HUES48 (cell line): Measurements from ENCODE around the gene ITPR3.

ENCODE experiments used
- H3K27ac ChIP-seq: one replicate; pipeline ENCODE4 v1.7.0; 2013; ENCODE audit warnings: low read depth, low read length, inconsistent platforms
- H3K27me3 ChIP-seq: 2 replicates; pipeline ENCODE4 v1.6.1; 2013; ENCODE audit warnings: mild to moderate bottlenecking, low read length; ENCODE audit not compliant: control insufficient read depth, insufficient read depth
- H3K36me3 ChIP-seq: 2 replicates; pipeline ENCODE4 v1.6.1; 2013; ENCODE audit warnings: low read length; ENCODE audit not compliant: control insufficient read depth, insufficient read depth
- H3K4me1 ChIP-seq: 2 replicates; pipeline ENCODE4 v1.6.1; 2013; ENCODE audit warnings: mild to moderate bottlenecking, low read length; ENCODE audit not compliant: control insufficient read depth, insufficient read depth
- H3K4me3 ChIP-seq: 2 replicates; pipeline ENCODE4 v1.5.1; 2013; ENCODE audit warnings: mild to moderate bottlenecking, low read depth, low read length
- H3K9ac ChIP-seq: 2 replicates; pipeline ENCODE4 v1.6.1; 2013; ENCODE audit warnings: mild to moderate bottlenecking, low read depth, low read length, moderate library complexity
- H3K9me3 ChIP-seq: 2 replicates; pipeline ENCODE4 v1.6.1; 2013; ENCODE audit warnings: low read length; ENCODE audit not compliant: control insufficient read depth, insufficient read depth

The ITPR3 gene

DNA sequence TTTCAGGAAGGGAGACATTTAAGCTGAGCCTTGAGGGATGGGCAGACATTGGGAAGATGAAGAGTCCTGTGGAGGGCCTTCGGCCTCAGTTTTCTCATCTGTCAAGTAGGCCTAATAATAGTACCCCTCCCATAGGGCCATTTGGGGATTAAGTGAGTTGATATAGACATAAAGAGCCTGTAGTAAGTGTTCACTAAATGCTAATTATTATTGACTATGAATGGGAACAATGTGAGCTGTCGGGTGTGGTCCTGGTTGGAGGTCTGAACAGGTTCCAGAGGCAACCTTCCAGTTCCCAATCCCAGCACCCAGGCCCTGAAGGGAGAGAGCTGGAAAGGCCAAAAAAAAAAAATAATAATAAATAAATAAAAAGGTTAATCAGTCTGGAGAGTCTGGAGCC lies 14.5 kb upstream of the ITPR3 start:
- Histone ChIP-seq H3K9ac (no peak overlapping the region), H3K4me3 (no peak overlapping the region), H3K27me3 (no peaks in the 10 kb centered on the region), H3K4me1 (peaks cover 33% of the 10 kb centered on the region), H3K27ac (no peak overlapping the region), H3K36me3 (no peaks in the 10 kb centered on the region), H3K9me3 (no peaks in the 10 kb centered on the region; the same call in 1 of the 2 replicates)

DNA sequence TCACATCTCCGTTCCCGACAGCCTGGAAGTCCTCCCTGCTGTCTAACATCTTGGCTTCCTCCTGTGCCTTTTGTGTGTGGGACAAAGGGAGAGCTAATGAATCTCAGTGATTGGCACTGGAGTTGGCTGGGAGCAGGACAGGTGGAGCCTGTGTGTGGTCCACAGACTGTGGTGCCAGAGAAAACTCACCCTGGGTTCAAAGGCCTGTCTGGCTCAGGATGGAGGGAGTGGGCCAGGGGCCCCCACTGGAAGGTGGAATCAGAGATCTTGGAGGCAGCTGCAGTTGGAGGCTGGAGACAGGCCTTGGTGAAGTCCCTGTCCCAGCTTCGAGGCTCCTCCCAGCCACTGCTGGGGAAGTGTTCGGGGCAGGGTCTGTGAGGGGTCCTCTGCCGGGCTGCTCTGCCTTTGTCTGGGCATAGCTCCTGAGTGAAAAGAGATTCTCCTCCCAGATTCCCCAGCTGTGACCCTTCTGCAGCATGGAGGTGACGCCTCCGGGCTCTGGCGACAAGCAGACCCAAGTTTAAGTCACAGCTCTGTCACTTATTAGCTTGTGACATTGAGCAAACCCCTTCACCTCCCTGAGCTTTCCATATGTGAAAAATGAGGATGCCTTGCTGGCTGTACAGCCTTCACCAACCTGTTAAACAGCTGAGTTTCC lies 13.9 kb upstream of the ITPR3 start:
- H3K27me3 ChIP-seq: no peaks in the 10 kb centered on the region
- H3K36me3 ChIP-seq: no peaks in the 10 kb centered on the region
- H3K27ac ChIP-seq: peak overlapping the region; percentile 37
- peaks cover 33% of the 10 kb centered on the region for H3K4me1 ChIP-seq
- H3K9ac ChIP-seq: no peak overlapping the region
- H3K9me3 ChIP-seq: no peaks in the 10 kb centered on the region; the same call in 1 of the 2 replicates
- H3K4me3 ChIP-seq: no peak overlapping the region

DNA sequence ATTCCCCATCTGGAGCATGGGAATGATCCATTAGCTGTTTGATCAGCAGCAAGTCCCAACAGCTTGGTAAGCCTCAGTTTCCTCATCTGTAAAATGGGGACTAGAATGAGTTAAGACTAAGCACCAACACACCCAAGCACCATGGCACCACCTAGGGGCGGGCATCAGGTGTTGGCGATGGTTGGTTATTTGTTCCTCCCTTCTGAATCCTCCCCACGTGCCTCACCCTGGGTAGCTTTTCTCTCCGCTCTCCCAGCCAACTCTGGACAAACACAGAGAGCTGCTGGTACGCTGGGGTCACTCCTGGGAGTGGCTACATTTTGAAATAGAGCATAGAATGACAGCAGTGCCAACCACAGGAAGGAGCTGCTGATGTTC lies 13.3 kb upstream of the ITPR3 start:
- no peak overlapping the region for H3K27ac ChIP-seq

DNA sequence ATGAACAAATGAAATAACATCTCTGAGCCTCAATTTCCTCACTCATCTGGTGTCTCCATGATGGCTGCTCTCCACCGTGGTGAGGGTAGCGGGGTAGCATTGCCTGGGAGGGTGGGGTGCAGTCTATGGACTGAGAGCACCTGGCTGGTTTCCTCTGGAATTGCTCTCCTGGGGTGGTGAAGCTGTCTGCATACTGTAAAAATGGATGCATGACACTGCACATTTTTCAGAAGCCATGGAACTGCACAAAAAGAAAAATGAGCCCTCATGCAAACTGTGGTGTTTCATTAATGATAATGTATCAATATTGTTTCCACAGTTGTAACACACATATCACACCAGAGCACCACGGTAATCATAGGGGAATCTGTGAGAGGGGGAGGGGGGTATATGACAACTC lies 12.1 kb upstream of the ITPR3 start:
- Histone ChIP-seq H3K9ac (no peak overlapping the region), H3K9me3 (no peaks in the 10 kb centered on the region; the same call in 1 of the 2 replicates), H3K27me3 (no peaks in the 10 kb centered on the region), H3K36me3 (no peaks in the 10 kb centered on the region), H3K27ac (no peak overlapping the region), H3K4me1 (peaks cover 33% of the 10 kb centered on the region), H3K4me3 (no peak overlapping the region)

More for the DNA sequence above, 13.3 kb upstream of the ITPR3 start:
- H3K27me3 ChIP-seq: no peaks in the 10 kb centered on the region
- no peaks in the 10 kb centered on the region for H3K36me3 ChIP-seq
- peaks cover 33% of the 10 kb centered on the region for H3K4me1 ChIP-seq
- H3K4me3 ChIP-seq: no peak overlapping the region
- no peaks in the 10 kb centered on the region; the same call in 1 of the 2 replicates for H3K9me3 ChIP-seq
- no peak overlapping the region for H3K9ac ChIP-seq

DNA sequence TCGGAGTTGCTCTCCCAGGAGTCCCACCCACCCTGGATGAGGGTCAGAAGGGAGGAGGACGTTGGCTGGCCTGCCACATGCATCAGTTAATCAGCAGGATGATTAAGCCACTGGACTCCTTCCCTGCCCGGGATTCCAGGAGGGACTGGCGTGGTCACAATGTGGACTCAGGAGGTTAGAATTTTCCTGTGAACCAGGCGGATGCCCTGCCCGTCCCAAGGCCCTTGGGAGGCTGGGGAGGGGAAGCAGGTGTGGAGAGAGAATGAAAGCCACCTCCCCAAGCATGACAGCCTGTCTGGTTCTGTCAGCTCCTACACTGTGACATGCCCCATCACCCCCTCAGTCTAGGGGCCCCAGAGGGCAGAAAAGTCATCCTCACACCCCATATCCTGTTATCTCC lies 11.6 kb upstream of the ITPR3 start:
- Histone ChIP-seq H3K9me3 (no peaks in the 10 kb centered on the region; the same call in 1 of the 2 replicates), H3K36me3 (no peaks in the 10 kb centered on the region), H3K4me3 (no peak overlapping the region), H3K27ac (no peak overlapping the region), H3K9ac (no peak overlapping the region), H3K27me3 (no peaks in the 10 kb centered on the region), H3K4me1 (peaks cover 33% of the 10 kb centered on the region)

DNA sequence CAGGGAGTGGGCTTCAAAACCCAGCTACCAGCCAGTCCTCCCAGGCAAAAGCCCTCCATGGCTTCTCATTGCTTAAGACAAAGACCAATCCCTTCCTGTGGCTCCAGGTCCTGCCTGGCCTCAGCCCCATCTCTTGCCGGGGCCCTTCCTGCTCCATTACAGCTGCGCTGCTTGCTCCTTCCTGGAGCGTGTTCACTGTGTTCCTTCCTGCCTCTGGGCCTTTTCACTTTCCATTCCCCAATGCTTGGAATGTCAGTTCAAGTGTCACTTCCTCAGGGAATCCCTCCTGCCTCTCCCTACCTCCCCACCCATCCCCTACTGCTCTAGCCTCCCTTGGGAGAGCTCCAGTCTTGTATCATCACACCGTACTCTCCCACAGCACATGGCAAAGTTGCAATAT lies 11.1 kb upstream of the ITPR3 start:
- no peaks in the 10 kb centered on the region for H3K27me3 ChIP-seq
- H3K4me1 ChIP-seq: peaks cover 33% of the 10 kb centered on the region
- peak overlapping the region; percentile 18 for H3K27ac ChIP-seq
- no peak overlapping the region for H3K9ac ChIP-seq
- H3K4me3 ChIP-seq: no peak overlapping the region
- H3K9me3 ChIP-seq: no peaks in the 10 kb centered on the region; the same call in 1 of the 2 replicates
- no peaks in the 10 kb centered on the region for H3K36me3 ChIP-seq

DNA sequence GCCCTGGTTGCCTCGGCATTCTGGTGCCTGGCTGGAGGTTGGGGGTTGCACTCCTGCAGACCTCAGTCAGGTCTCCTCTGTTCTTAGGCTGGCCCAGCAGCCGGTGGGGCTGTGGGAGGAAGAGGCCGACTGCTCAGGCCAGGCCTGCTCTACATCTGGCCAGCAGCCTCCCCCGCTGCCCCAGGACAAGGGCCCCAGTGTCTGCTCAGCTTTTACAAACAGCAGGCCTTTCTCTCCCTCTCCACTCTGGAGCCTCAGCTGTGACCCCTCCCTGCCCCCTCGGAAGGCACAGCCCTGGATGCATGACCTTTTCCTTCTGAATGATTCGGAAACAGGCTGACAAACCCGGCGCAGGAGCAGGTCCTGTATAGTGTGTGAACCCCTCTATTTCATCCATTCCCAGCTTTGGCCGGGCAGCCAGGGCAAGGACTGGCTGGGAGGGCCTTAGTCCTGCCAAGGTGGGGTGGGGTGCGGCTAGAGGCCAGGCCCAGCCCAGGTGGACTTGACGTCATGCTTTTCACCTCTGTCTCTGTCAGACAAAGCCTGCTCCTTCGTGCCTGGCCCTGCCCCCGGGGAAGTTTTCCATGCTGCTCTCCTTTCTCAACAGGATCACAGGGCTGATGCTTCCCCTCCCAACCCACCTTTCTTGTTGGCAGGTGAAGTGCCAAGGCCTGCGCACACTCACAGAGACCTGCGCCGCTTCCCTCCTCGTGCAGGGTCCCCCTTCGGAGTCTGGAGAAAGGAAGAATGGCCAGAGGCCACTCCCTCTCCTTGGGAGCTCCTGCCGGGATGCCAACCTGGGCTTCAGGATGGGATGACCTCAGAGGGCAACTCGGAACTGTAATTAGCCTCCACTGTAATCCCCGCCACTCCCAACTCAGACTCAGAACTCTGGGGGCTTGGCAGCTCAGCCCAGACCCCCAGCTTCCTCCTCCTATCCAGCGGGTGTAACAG lies 10.1 kb upstream of the ITPR3 start:
- no peak overlapping the region for H3K4me3 ChIP-seq
- H3K27me3 ChIP-seq: no peaks in the 10 kb centered on the region
- H3K4me1 ChIP-seq: peaks cover 33% of the 10 kb centered on the region
- H3K9ac ChIP-seq: no peak overlapping the region
- H3K27ac ChIP-seq: peak overlapping the region; percentile 55
- H3K36me3 ChIP-seq: no peaks in the 10 kb centered on the region
- H3K9me3 ChIP-seq: no peaks in the 10 kb centered on the region

DNA sequence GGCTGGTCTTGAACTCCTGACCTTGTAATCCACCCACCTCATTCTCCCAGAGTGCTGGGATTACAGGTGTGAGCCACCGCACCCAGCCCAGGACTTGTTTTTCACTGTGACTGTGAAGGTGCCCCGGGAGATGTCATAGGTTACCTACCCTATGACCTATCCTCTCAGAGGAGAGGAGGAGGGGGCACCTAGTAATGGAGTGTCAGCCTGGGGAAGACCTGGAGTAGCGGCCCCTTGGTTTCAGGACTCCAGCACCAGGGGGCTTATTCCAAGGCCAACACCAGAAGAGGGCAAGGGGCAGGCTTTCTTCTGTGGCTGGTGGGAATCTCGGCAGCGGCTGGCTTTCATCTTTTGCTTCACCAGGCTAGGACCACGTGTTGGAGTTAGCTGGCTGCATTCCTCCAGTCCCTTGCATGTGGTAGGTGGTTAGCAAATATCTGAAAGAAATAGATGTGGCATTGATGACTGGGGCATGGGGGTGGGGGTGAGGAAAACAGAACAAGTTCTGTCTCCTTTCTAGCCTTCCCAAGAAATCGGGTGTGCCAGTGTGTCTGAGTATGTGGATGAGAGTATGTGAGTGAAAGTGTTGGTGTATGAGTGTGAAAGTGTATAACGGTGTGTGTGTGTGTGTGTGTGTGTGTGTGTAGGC lies 7.9 kb upstream of the ITPR3 start:
- Histone ChIP-seq H3K9me3 (no peaks in the 10 kb centered on the region), H3K4me1 (peaks cover 23% of the 10 kb centered on the region), H3K9ac (no peak overlapping the region), H3K36me3 (no peaks in the 10 kb centered on the region), H3K27me3 (0 out of 2 replicates have a peak, but pooled peaks cover 2% of the 10 kb centered on the region), H3K27ac (no peak overlapping the region), H3K4me3 (no peak overlapping the region)

DNA sequence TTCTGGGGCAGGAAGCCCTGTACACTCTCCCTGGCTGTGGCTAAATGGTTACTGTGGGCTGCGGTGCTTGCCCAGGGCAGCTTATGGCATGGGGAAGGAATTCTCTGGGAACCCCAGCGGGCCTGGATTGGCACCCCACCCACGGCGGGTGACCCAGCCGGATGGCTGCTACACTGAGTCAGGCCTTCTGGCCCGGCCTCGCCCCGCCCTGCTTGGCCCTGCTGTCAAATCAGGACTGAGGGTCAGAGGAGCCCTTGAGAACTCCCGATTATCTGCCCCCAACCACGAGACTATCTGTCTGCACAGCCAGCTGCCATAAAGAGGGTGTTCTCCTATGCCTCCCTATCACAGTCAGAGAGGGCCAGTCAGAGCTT lies 7.3 kb upstream of the ITPR3 start:
- H3K36me3 ChIP-seq: no peaks in the 10 kb centered on the region
- H3K4me1 ChIP-seq: peaks cover 23% of the 10 kb centered on the region
- H3K9ac ChIP-seq: no peak overlapping the region
- H3K27ac ChIP-seq: no peak overlapping the region
- H3K4me3 ChIP-seq: no peak overlapping the region
- no peaks in the 10 kb centered on the region for H3K9me3 ChIP-seq
- H3K27me3 ChIP-seq: peaks cover 5% of the 10 kb centered on the region

DNA sequence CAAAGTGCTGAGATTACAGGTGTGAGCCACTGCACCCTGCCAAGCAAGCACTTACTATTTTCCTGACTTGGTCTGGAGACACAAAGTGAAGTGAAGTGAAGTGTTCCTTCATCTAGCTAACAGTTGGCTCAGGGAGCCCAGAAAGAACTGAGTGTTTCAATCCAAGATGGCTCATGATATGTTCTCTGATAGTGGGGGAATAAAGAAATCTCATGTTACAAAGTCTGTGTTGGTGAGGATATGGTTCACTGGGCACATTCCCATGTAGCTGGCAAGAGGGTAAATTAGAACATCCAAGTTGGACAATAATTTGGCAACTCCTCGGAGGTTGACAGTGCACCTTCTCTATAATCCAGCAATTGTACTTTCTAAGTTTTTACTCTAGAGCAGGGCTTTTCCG lies 5.0 kb upstream of the ITPR3 start:
- Histone ChIP-seq H3K4me1 (peaks cover 12% of the 10 kb centered on the region), H3K36me3 (no peaks in the 10 kb centered on the region), H3K4me3 (no peak overlapping the region), H3K9me3 (no peaks in the 10 kb centered on the region), H3K27ac (no peak overlapping the region), H3K9ac (no peak overlapping the region), H3K27me3 (peaks cover 21% of the 10 kb centered on the region)

DNA sequence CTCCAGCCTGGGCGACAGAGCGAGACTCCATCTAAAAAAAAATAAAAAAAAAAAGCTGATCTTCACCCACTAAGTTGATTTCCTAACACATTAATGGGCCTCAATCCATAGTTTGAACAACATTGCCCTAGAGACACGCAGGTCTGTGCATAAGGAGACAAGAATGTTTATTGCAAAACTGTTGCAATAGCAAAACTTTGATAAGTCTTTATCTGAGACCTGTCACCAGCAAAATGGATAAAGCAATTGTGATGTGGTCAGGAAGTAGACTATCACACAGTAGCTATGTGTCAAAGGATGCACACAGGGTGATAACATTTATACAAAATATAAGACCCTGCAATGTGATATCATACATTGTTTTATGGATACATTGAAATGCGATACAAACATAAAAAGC lies 4.2 kb upstream of the ITPR3 start:
- Histone ChIP-seq H3K4me1 (peaks cover 7% of the 10 kb centered on the region), H3K36me3 (no peaks in the 10 kb centered on the region)

More for the DNA sequence above, 4.2 kb upstream of the ITPR3 start:
- Histone ChIP-seq H3K9me3 (no peaks in the 10 kb centered on the region), H3K4me3 (no peak overlapping the region), H3K27me3 (peaks cover 21% of the 10 kb centered on the region), H3K9ac (no peak overlapping the region), H3K27ac (no peak overlapping the region)
